GM12801 (cell line): Measurements from ENCODE around the gene MACF1.

Source experiments
- TF ChIP-seq, protein P1 (sequence below): IDR thresholded peaks from one replicate; pipeline ENCODE4 v1.5.1; 2011; ENCODE audit warnings: control low read depth; ENCODE audit not compliant: insufficient read length; ENCODE audit errors: extremely low read depth

MACF1 gene

DNA sequence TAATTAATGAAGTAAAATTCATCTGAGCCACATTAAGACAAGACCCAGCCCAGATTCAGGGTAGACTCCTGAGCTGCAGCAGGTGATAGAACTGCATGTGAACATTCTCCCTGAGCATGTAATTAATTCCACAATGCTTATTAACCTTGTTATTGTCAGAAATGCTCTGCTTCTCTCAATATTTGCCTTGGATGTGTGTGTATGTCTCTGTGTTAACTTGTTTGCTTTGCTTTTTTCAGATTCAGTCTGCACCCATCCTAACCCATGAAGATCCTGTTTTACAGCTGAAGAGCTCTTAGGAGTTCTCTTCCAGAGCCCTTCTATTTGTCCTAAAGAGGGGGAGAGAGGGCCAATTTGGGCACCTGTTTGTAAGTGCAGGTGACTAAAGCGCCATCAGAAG is 143.8 kb downstream of the MACF1 start:
- TF ChIP-seq, protein P1, sequence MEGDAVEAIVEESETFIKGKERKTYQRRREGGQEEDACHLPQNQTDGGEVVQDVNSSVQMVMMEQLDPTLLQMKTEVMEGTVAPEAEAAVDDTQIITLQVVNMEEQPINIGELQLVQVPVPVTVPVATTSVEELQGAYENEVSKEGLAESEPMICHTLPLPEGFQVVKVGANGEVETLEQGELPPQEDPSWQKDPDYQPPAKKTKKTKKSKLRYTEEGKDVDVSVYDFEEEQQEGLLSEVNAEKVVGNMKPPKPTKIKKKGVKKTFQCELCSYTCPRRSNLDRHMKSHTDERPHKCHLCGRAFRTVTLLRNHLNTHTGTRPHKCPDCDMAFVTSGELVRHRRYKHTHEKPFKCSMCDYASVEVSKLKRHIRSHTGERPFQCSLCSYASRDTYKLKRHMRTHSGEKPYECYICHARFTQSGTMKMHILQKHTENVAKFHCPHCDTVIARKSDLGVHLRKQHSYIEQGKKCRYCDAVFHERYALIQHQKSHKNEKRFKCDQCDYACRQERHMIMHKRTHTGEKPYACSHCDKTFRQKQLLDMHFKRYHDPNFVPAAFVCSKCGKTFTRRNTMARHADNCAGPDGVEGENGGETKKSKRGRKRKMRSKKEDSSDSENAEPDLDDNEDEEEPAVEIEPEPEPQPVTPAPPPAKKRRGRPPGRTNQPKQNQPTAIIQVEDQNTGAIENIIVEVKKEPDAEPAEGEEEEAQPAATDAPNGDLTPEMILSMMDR: no peak

DNA sequence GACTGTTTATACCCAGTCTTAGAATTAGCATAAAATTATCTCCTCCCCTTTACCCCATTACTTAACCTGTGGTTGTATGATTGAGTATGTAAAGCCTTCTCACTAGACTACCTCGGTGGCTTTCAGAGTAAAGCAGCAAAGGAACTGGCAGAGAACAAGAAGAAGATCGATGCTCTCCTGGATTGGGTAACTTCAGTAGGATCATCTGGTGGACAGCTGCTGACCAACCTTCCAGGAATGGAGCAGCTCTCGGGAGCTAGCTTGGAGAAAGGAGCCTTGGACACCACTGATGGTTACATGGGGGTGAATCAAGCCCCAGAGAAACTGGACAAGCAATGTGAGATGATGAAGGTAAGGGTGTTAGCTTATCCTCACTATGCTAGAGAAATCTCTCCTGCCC is 148.4 kb downstream of the MACF1 start:
- TF ChIP-seq, protein P1: no peak

DNA sequence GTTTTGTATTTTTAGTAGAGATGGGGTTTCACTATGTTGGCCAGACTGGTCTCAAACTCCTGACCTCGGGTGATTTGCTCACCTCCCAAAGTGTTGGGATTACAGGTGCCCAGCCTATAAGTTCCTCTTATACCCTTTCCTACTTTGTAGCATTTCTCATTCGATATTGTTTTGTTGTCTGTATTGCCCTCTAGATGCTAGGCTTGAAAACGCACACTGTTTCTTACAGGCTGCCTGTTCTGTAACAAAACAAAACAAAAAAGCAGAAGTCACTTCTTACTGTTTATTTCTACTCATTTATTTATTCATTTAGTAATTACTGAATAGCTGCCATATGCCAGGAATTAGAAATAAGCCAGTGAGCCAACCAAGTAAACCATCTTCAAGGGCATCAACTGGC is 150.1 kb downstream of the MACF1 start:
- TF ChIP-seq, protein P1: no peak

DNA sequence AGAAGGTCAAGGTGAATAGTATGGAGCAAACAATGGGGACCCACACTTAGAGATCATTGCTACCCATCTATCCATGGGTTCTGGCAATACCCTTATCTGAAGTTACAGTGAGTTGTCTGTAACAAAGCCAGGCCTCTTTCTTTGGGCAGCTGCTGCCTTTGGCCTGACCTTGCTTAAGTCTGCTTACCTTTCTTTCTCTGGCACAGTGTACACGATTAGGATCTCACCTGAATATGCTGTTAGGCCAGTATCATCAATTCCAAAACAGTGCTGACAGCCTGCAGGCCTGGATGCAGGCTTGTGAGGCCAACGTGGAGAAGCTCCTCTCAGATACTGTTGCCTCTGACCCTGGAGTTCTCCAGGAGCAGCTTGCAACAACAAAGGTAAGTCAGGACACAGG is 154.0 kb downstream of the MACF1 start:
- TF ChIP-seq, protein P1: no peak

DNA sequence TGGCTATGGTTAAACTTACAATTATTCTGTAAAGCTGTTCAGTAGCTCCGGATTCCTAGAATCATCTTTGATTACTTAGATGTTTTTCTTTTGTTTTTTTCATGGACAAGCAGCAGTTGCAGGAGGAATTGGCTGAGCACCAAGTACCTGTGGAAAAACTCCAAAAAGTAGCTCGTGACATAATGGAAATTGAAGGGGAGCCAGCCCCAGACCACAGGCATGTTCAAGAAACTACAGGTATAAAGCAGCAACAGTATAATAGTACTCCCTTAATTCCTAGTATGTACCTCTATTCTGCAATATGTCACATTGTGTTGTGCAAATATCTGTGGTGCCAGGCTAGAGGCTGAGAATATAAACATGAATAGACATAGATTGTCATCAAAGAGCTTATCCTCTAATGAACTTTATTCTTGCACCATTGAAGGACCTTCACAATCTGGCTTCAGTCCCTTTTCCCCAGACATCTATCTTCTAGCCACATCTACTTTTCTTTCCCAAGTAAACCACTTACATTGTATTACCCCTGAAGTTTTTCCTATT is 154.6 kb downstream of the MACF1 start:
- TF ChIP-seq, protein P1: no peak

DNA sequence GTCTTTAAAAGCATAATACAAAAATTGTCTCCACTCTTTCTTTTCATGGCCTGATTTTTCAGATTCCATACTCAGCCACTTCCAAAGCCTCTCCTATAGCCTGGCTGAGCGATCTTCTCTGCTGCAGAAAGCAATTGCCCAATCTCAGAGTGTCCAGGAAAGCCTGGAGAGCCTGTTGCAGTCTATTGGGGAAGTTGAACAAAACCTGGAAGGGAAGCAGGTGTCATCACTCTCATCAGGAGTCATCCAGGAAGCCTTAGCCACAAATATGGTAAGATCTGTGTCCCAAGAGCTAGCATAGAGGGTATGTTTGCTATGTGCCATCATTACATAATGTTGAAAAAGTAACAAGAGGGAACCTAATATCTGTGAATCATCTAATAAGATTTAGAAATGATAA is 156.2 kb downstream of the MACF1 start:
- TF ChIP-seq, protein P1: no peak

DNA sequence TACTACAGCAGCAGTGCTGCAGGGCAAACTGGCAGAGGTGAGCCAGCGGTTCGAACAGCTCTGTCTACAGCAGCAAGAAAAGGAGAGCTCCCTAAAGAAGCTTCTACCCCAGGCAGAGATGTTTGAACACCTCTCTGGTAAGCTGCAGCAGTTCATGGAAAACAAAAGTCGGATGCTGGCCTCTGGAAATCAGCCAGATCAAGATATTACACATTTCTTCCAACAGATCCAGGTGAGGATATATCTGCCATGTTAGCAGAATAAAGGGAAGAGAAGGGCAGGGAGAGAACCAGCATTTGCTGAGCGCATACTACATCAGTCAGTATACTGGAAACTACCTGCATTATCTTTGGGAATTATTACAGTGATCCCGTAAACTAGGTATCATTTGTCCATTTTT is 157.0 kb downstream of the MACF1 start:
- TF ChIP-seq, protein P1: no peak
